ENCODE measurements around the gene BARHL2.

Gene BARHL2

DNA sequence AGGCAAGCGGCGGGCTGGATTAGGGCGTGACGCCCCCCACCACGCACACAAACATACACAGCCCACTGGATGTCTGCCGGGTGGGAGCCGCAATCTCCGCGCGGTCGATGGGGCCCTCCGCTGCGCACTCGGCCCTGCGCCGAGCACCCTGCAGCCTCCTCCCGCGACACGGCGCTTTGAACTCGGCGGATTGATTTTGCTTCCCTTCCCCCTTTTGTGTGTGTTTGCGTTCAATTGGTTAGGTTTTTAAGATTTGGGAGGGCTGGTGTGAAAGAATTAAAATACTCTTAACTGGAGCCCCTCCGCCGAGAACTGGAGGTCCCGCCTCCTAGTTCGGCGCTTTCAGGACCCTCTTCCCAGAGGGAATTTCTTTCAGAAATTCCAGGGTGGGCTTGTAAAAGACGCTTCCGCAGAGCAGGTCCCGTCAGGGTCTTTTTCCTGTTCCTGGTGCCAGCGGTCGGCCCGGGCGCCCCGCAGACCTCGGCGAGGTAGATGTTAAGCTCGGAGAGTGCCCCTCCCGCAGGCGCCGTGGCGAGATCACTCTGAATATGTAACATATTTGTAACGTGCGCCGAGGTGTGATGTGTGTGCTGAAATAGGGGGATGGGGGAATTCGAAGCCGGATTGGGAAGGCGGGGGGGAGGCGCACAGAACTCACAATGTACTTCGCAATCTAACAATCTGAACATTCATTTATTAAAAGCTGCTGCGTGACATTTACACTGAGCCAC, 8.0 kb upstream of the BARHL2 start:
- DNase-seq (ENCODE audit: low read depth in 2 of 2) = no peak

DNA sequence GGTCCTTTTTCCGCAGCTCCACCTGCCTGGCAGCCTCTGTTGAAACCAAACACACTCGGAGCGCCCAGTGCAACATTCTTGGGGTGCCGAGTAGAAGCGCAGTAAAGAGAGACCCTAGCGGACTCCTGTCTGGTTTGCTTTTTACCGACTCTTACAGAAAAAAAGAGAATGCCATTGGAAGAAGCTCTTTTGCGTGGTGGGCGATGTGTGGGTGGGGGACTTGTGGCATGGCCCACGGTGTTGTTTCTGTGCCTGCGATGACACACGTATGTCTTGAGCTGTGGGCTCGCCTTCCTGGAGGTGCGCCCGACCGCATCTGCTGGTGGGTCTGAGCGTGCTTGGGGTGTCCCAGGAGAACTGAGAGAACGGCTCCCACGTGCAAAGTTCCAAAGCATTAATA, 7.3 kb upstream of the BARHL2 start:
- no peak for DNase-seq (ENCODE audit: low read depth in 2 of 2)

DNA sequence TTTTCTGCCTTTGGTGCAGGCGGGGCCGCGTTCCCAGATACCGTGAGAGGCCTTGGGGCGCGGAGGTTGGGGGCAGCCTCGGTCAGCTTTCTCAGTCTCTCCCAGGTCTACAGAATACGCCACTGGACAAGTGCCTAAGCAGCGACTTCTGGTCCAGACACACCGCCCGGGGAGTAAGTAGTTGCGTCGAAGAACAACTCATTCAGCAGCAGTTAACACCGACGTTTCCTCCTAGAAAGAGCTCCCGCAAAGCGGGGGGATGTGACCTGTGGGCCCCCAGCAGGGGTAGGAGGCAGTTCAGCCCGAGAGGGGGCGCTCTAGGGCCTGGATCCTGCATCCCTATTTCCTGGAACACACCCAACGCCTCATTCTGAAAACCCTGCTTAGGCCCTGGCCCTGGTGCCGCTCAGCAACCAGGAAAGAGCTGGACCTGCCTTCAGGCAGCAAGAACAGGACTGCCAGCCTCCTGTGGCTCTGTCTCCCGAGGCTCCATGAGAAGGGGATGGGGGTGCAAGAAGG, 6.5 kb upstream of the BARHL2 start:
- DNase-seq (ENCODE audit: low read depth in 2 of 2) = no peak

DNA sequence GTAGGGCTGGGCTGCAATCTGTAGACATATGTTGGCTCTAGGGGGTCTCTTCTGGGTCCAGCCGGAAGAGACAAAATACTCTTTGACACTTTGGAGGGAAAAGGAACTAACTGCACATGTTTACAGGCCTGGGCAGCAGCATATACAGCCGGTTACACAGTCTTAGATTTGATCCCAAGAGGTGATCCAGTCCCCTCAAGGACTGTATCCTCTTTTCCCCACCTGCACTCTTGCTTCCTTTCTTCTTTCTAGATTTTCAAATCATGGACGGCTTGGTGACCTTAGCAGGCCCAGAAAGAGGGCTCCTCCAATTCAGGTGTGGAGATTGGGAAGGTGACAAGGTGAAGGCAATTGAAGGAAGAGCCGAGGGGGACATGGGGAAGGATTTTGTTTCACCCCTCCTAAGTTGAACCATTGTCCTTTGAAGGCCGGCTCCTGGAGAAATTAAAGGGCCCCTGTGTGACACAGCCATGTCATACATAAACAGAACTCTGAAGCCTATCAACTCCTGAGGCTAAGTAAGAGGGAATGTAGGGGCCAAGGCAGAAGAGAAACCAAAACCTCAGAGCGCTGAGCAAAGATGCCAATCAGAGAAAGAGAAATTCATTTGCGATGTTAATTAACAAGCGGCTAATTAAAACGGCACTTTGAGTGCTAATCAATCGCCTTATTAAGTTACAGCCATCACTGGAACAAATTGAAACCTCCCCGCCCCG, 5.9 kb upstream of the BARHL2 start:
- no peak for DNase-seq (ENCODE audit: low read depth in 2 of 2)

DNA sequence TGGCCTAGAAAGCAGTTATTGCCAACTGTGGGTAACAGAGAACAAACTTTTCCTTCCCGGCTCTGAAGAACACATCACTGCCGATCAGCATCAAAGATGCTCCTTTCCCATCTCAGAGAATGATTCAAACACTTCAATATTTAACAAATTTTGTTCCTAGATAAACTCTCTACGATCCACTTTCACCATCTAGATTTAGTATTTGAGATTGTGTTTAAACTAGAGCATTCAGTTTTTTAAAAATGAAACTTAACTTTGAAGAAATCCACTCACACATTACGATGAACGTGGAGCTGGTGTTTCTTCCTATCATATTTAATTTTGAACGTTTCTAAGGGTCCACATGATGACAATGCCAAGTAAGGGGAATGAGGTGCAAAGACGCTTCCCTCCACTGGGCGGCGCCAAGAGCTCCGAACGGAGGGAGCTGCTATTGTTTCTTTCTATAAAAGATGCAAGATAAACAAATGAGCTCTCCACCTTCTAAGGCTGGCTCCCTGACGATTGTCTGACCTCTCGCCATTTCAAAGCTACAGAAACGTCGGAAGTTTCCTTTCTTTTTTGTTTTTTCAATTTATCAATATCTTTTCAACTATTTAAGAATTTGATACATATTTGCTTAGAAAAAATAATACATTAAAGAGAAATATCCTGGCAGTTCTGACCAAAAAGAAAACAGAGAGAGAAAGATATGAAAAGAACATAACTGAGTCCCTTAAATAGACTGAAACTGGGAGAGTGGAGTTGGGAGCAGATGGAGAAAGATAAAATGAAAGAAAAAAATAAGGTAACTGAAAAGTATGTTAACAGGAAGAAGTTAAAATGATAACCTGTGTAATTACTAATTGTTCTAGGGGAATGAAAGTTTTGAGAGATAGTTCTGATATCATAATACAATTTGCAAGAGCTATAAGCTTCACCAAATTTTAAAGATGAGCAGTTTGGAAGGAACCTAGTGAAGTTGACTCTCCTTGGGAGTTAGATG, 4.4 kb upstream of the BARHL2 start:
- DNase-seq (ENCODE audit: low read depth in 2 of 2) = no peak

DNA sequence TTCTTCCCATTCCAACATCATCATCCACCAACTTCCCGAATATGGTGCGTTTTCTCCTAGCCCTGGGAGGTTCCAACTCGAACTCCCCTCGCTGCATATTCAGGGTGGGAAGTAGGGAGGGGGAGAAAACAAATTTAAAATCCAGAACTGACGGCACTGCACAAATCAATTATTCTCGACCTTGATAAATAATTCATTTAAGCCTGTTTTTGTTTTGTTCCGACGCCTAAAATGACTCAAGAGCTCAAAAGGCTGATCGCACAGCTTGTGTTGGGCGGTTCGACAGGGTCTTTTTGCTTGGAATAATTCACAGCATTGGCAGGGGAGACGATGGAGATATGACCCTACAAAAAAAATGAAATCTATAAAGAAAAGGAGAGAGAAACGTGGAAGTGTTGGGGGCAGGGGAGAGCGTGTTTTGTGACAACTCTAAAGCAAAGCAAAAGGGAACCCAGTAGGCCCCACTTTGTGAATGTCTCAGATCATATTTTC, 3.1 kb upstream of the BARHL2 start:
- DNase-seq (ENCODE audit: low read depth in 2 of 2) = no peak

DNA sequence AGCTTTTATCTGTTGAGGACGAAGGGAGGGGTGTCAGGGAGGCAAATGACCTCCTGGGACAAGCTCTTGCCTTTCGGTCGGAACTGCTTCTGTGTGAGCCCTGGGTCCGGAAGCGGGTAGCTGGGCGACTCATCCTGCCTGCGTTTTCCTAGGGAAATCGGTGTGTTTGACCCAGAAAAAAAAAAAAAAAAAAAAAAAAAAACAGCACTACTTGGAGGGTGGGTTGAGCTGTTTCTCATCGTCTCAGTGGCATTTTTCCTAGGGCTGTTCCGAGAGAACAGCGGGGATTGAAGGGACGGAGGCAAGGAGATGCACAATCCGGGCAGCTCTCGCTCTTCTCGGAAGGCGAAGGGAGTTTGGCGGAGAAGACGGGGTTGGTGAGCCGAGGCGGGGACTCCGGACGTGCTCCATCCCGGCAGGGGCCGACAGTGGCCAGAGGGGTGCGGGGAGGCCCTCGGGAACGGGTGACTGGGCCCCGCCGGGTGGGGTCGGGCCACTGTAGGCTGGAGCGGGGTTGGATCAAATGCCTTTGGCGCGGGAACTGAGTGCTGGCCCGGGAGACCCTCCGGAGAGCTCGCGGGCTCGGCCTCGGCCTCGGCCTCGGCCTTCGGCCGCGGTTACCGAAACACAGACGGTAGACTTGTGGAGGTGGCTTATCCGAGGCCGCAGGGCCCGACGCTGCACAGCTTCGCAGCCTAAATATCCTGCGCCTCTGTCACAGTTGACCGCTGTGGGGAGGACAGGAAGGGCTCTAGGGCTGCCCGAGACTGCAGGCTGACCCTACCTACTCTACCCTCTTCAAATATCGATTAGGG, 2.4 kb upstream of the BARHL2 start:
- no peak for DNase-seq (ENCODE audit: low read depth in 2 of 2)

DNA sequence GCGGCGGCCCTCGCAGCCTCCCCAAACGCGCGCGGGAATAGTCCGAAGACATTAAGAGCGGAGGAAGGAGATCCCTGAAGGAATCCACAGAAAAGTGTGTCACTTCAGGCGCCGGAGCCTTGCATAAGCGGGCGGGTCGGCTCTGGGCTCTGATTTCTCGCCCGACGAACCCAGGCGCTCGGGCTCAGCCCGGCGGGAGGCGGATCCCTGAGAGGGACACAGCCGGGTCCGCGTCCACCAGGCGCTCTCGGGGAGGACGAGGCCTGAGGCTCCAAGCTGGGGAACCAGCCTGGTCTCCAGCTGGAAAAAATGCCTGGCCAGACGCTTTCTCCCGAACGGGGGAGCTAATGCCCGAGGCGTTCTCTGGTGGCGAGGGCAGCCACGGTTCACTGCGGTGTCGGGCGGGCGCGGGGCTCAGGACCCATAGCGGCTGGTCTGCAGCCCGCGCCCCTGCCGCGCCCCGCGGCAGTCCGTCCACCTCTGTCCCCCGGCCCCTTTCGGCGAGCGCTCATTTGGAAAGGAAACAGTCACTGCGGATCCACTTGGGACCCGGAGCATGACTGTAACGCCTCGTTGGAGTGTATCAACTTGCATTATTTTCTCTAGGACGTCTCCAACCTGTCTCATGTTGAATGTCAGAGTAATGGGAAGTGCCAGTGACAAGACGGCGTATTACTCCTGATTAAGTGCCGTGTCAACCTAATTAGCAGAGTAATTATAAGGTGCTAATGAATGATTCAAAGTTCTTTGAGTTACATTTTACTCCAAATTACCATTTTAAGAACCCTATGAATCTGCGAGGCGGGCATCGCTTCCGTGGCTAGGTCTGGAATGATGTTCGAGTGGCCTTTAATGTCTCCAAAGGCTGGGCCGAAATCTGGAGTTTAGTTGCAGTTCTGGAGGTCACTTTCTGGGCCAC, 1.6 kb upstream of the BARHL2 start:
- no peak for DNase-seq (ENCODE audit: low read depth in 2 of 2)

DNA sequence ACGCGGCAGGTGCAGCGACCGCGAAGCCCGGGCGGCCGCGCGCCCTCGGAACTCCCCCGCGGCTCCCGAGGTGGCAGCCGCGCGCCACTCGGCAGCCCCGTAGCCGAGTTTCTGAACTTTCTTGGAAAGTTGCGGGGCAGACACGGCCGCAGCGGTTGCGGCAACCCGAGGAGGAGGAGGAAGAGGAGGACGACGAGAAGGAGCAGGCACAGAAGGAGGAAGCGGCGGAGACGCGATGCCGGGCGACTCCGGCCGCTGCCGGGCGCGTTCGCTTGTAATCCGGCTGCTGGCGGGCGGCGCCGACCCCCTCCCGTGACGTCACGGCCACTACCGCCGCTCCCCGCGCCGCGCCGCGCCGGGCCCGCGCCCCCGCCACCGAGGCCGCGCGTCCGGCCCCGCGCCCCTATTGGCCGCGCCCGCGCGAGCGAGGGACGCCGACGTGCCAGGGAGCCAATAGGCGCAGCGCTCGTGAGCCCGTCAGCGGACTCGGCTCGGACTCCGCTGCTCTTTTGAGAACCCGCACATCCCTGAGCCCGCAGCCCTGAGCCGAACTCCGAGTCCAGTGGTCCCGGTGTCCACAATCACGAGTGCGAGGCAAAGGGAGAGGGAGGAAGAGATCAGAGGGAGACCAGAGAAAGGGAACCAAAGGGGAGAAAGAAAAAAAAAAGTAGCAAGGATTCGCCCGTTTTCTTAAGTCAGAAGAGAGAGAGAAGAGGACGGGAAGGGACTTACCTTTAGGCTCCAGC, 736 bp upstream of the BARHL2 start:
- no peak for DNase-seq (ENCODE audit: low read depth in 2 of 2)

DNA sequence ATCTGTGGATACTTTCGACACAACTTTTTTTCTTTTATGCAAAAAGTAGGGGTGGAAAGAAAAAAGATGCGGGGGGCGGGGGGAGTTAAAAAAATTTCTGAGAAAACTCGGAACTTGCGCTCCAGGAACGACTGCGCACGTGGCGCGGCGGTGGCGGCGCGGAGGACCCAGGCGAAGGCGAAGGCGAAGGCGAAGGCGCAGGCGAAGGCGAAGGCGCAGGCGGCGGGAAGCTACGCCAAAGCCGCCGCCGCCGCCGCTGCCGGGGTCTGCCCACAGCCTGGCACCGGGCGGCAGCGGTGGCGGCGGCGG, 208 bp upstream of the BARHL2 start:
- no peak for DNase-seq (ENCODE audit: low read depth in 2 of 2)

DNA sequence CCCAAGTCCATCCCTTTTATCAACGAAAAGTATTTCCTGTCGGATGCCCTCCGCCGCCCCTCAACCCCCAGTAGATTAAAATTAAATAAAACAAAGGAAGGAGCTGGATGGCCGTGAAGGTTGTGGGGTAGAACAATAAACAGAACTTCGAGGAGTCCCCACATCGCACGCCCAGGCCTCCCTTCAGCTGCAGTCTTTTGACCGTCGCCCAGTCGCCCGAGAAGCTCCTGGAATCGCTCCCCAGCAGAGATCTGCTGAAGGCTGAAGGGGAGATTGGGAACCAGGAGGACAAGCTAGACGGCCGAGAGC, 905 bp downstream of the BARHL2 start:
- no peak for DNase-seq (ENCODE audit: low read depth in 2 of 2)

DNA sequence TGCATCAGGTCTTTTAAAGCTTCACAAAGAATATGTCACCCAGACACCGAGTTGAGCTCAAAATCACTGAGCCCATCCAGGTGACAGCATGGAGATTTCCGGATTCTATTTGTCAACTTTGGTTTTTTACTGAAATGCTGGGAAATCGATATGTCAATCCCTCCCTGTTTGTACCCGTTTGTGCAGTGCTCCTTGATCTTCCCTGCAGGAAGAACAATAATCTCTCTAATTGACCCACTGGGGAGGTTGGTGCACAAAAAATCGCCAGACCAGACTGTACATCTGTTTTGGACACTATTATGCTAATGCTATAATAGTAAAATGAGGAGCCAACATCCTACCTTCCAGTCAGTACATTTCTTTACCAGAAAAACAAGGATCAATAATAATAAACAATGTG, 1.8 kb downstream of the BARHL2 start:
- DNase-seq (ENCODE audit: low read depth in 2 of 2) = no peak

DNA sequence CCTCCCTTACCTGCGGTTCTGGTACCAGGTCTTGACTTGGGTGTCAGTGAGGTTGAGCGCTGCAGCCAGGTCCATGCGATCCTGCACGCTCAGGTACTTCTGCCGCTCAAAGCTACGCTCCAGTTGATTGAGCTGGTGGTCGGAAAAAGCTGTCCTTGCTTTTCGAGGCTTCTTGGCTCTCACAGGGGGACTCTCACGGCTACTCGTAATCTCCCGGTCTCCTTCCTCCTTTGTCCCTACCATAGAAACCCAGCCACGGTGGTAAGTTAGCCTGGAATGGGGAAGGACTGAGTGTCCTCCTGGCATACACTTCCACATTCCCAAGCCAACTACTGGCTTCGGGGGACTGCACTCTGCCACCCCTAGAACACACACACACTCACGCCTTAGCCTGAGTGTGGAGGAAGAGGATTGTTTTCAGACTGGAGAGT, 2.6 kb downstream of the BARHL2 start:
- DNase-seq (ENCODE audit: low read depth in 2 of 2) = no peak

DNA sequence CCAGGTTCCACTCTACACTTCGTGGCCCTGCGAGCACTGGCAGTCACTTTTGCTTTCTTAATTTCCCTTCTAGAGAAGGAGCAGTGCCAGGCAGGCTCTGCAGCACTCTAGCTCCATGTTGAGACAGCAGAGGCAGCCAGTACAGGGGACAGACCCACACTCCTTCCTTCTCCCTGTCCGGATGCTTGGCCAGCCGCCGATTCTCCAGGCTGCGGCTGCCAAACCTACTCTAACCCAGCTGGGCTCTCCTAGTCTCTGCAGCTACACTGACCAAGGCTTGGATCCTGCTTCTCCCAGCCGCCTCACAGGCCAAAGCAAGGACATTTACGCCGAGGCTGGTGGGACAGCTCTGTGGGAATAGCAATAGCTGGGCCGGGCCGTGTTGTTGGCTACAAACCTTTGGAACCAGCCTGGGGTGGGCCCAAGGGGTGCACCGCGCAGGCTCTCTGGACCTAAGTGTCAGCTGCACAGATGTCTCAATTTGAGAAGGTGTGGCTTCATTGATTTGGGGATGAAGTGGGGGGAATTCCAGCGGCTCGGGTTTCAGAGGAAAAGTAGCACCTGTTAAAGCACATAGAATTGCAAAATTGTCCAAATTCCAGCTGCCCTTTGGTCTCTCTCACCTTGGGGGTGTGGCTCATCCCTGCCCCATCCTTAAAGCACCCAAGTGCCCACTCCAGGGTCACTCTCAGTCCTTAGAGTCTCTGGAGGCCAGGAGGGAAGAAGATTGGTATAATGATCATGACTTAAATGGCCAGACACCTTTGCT, 3.2 kb downstream of the BARHL2 start:
- DNase-seq (ENCODE audit: low read depth in 2 of 2) = no peak

DNA sequence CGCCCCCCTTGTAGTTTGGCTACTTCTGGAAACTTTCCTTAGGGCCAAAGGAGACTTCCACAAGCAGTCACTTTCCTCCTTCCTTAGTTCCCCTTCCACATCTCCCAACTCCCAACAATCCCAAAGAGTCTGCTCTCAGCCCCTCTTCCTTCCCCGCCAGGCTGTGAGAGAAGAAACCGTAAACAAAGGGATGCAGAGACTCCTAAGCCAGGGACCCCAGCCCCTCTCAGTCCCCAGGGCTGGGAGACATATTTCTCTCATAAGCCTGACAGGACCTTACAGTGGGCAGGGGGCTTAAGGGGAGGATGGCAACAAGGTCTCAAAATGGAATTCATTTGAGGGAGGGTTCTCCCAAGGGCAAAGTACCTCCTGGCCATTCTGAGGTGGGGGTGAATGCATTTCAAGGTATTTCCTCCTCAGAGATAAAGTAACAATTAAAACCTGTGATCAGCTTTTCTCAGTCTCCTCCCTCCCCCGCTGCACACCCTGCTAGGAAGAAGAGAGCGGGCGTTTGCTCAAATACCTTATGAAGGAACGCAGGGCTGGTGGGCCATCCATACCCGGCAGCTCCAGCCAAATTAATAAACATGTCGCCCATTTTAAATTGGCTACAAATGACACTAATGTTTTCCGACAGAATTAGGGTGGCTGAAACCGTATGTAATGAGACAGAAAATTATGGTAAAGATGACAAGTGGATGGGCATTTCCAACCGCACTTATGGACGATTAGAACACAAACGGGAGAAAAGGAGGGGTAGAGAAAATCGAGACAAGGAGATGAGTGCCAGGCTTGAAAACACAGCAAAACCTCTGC, 4.0 kb downstream of the BARHL2 start:
- DNase-seq (ENCODE audit: low read depth in 2 of 2) = no peak

DNA sequence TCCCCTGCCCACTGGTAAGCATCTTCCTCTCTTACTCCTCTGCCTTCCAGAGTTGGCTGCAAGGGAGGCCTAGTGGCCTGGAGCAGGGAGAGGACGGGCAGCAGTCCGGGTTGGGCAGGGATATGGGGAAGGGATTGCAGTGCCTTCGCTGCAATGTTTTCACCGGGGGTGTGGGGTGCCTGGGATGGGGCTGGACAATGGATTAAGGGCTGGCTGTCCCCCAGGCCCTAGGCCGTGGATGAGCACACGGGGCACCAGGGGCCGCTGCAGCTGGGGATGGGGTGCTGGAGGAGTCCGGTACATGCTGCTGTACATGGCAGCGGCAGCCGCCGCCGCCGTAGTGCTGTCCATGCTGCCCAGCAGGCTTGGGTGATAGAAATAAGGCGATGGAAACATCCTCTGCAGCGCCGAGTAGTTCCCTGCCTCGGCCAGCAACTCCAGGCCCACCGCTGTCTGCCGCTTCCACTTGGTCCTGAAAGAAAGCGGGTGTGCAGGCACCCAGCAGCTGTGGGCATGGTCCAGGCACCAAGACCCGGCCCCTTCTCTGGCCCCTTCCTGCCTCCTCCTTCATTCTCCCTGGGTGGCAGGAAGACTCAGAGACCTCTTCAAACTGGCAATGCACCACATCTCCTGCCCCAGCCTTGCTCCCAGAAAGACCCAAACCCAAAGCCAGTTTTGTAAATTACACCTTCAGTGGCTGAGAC, 4.8 kb downstream of the BARHL2 start:
- no peak for DNase-seq (ENCODE audit: low read depth in 2 of 2)

DNA sequence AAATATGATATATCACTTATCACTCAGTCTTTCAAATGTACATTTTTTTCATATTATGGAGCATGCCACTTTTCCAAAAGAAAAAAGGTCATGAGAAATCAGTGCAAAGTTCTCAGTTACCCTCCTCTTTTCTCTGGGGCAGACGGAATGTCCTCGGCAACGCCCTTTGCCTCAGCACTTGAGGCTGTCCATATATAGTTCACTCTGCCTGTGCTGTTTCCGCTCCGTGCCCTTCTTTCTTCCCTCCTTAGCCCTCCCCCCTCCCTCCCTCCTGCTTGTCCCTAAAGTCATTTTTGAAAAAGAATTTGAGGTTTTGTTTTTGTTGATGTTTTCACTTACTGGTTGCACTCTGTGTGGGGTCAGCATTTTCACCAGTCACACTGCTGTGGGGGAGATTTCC, 5.4 kb downstream of the BARHL2 start:
- no peak for DNase-seq (ENCODE audit: low read depth in 2 of 2)

All from stimulated activated CD8-positive, alpha-beta memory T cell treated with anti-CD3 and anti-CD28 coated beads, Interleukin-2, amount 100 ng/mL, for 1 hour (primary cell).